H1 (cell line): ENCODE data around the gene ZFR. TPM values are rescaled to one million over a fixed set of nuclear protein-coding genes. Genes with fewer than 3 reads are reported as not detected.

Experiments used
- CTCF ChIA-PET: fragments of 300-600 bp; sonication (Branson Sonifier 250); formaldehyde crosslinking; loops from one replicate; lab custom pipeline; 2021; ENCODE audit not compliant: partially characterized antibody; lab: Charles Lee
- POLR2A ChIA-PET: fragments of 300-600 bp; sonication (Branson Sonifier 250); formaldehyde crosslinking; loops from one replicate; lab custom pipeline; 2021; ENCODE audit warnings: inconsistent platforms; ENCODE audit not compliant: partially characterized antibody; lab: Charles Lee
- DNase-seq, 2 experiments: peaks; one replicate each; pipeline versions ENCODE4 v3.0.0 to v3.0.0-alpha.2; 2010 to 2022; ENCODE audit warnings: low spot score in 2 of 2, low read depth in 1 of 2, mixed read lengths in 1 of 2
- FAIRE-seq: peaks from 2 replicates; lab custom pipeline; 2011; peaks lifted over from hg19 to GRCh38; lab: Jason Lieb, UNC
- H2AFZ ChIP-seq: 2 replicates; pipeline ENCODE4 v1.8.1; 2012; ENCODE audit warnings: low read length, inconsistent platforms
- H2AK5ac ChIP-seq: 2 replicates; pipeline ENCODE4 v1.6.1; 2013; ENCODE audit warnings: low read depth, low read length
- H2BK120ac ChIP-seq: replicated peaks from 2 replicates; pipeline ENCODE3; 2013; ENCODE audit warnings: low read depth, low read length, inconsistent platforms
- H2BK12ac ChIP-seq: 2 replicates; pipeline ENCODE4 v1.6.1; 2013; ENCODE audit warnings: low read depth, low read length
- H2BK15ac ChIP-seq: 2 replicates; pipeline ENCODE4 v1.6.1; 2013; ENCODE audit warnings: low read length
- H2BK20ac ChIP-seq: 2 replicates; pipeline ENCODE4 v1.6.1; 2013; ENCODE audit warnings: low read length
- H2BK5ac ChIP-seq: 2 replicates; pipeline ENCODE4 v1.6.1; 2013; ENCODE audit warnings: low read depth, low read length
- H3K14ac ChIP-seq: 2 replicates; pipeline ENCODE4 v1.6.1; 2013; ENCODE audit warnings: inconsistent platforms; ENCODE audit not compliant: insufficient read length
- H3K18ac ChIP-seq: 2 replicates; pipeline ENCODE4 v1.6.1; 2013; ENCODE audit warnings: low read length; ENCODE audit errors: extremely low read depth
- H3K23ac ChIP-seq: 2 replicates; pipeline ENCODE4 v1.6.1; 2013; ENCODE audit warnings: inconsistent platforms; ENCODE audit not compliant: insufficient read length
- H3K23me2 ChIP-seq: 2 replicates; pipeline ENCODE4 v1.6.1; 2013; ENCODE audit warnings: low read depth, low read length
- H3K27ac ChIP-seq: 2 replicates; pipeline ENCODE4 v1.6.1; 2011; ENCODE audit warnings: low read depth, low read length, inconsistent platforms
- H3K27me3 ChIP-seq, 4 experiments: replicated peaks in 1 of 4; 1 replicate in 1 of 4; 2 replicates in 3 of 4; pipeline versions ENCODE4 v1.6.1 to v1.8.1; 2011 to 2013; ENCODE audit warnings: low read length in 3 of 4, mild to moderate bottlenecking in 3 of 4, inconsistent platforms in 2 of 4, mixed read lengths in 2 of 4, moderate library complexity in 1 of 4; ENCODE audit not compliant: control insufficient read depth in 3 of 4, insufficient read depth in 3 of 4; ENCODE audit errors: extremely low read depth in 1 of 4
- H3K36me3 ChIP-seq, 4 experiments: 2 replicates each; pipeline versions ENCODE4 v1.6.1 to v1.8.1; 2011 to 2013; ENCODE audit warnings: mild to moderate bottlenecking in 4 of 4, low read length in 3 of 4, moderate library complexity in 2 of 4, control low read depth in 1 of 4, inconsistent platforms in 1 of 4; ENCODE audit not compliant: insufficient read depth in 4 of 4, control insufficient read depth in 2 of 4
- H3K4ac ChIP-seq: replicated peaks from 2 replicates; pipeline ENCODE3; 2013; ENCODE audit warnings: low read length, low read depth, mixed read lengths, inconsistent platforms; ENCODE audit not compliant: insufficient read length
- H3K4me1 ChIP-seq, 4 experiments: replicated peaks in 1 of 4; 1 replicate in 1 of 4; 2 replicates in 3 of 4; pipeline versions ENCODE4 v1.6.1 to v1.8.1; 2011 to 2013; ENCODE audit warnings: low read length in 3 of 4, inconsistent platforms in 2 of 4, mixed read lengths in 1 of 4; ENCODE audit not compliant: insufficient read depth in 4 of 4, control insufficient read depth in 3 of 4
- H3K4me2 ChIP-seq, 2 experiments: 2 replicates each; pipeline versions ENCODE4 v1.6.1 to v1.8.1; 2011 to 2013; ENCODE audit warnings: low read depth in 2 of 2, low read length in 2 of 2, control low read depth in 1 of 2, inconsistent platforms in 1 of 2, mild to moderate bottlenecking in 1 of 2; ENCODE audit not compliant: insufficient read depth in 1 of 2
- H3K4me3 ChIP-seq, 4 experiments: fragments of 200-600, 300-600 bp in 1 of 4; sonication (generic), shearing (Covaris generic), sonication (Bioruptor Twin) in 1 of 4; 2 replicates each; pipeline versions ENCODE4 v1.5.1 to v1.8.1; 2011 to 2016; ENCODE audit warnings: low read length in 4 of 4, low read depth in 3 of 4, control low read depth in 2 of 4, inconsistent platforms in 2 of 4, mild to moderate bottlenecking in 2 of 4, mixed read lengths in 1 of 4, moderate library complexity in 1 of 4; ENCODE audit not compliant: insufficient read depth in 2 of 4; ENCODE audit errors: extremely low read depth in 1 of 4
- H3K56ac ChIP-seq: replicated peaks from 2 replicates; pipeline ENCODE3; 2013; ENCODE audit warnings: low read depth, mild to moderate bottlenecking, mixed read lengths, low read length, inconsistent platforms; ENCODE audit not compliant: insufficient read length
- H3K79me1 ChIP-seq: 2 replicates; pipeline ENCODE4 v1.6.1; 2013; ENCODE audit warnings: low read depth, low read length, control low read depth
- H3K79me2 ChIP-seq, 2 experiments: 2 replicates each; pipeline versions ENCODE4 v1.6.1 to v1.8.1; 2012 to 2013; ENCODE audit warnings: low read length in 2 of 2, mild to moderate bottlenecking in 2 of 2, inconsistent platforms in 1 of 2; ENCODE audit not compliant: insufficient read depth in 2 of 2, control insufficient read depth in 1 of 2
- H3K9ac ChIP-seq, 4 experiments: replicated peaks in 1 of 4; 1 replicate in 1 of 4; 2 replicates in 3 of 4; pipeline versions ENCODE4 v1.6.1 to v1.8.1; 2011 to 2013; ENCODE audit warnings: low read depth in 3 of 4, low read length in 3 of 4, control low read depth in 2 of 4, mild to moderate bottlenecking in 2 of 4, moderate library complexity in 2 of 4, inconsistent platforms in 1 of 4; ENCODE audit errors: extremely low read depth in 1 of 4
- H3K9me3 ChIP-seq, 2 experiments: 2 replicates each; pipeline versions ENCODE4 v1.6.1 to v1.8.1; 2012 to 2013; ENCODE audit warnings: mild to moderate bottlenecking in 2 of 2, moderate library complexity in 2 of 2, control low read depth in 1 of 2, inconsistent platforms in 1 of 2, low read depth in 1 of 2, low read length in 1 of 2, mixed read lengths in 1 of 2; ENCODE audit not compliant: insufficient read depth in 2 of 2
- H4K20me1 ChIP-seq, 2 experiments: replicated peaks in 1 of 2; 2 replicates each; pipeline versions ENCODE3 to v1.8.1; 2011 to 2013; ENCODE audit warnings: inconsistent platforms in 2 of 2, low read length in 2 of 2, mild to moderate bottlenecking in 1 of 2; ENCODE audit not compliant: insufficient read depth in 2 of 2, control insufficient read depth in 1 of 2
- H4K5ac ChIP-seq: 2 replicates; pipeline ENCODE4 v1.6.1; 2013; ENCODE audit warnings: low read length, low read depth, mixed read lengths, inconsistent platforms; ENCODE audit not compliant: insufficient read length
- H4K8ac ChIP-seq: 2 replicates; pipeline ENCODE4 v1.8.0; 2013; ENCODE audit warnings: mild to moderate bottlenecking, moderate library complexity, low read length, inconsistent platforms; ENCODE audit not compliant: insufficient read depth; ENCODE audit errors: extremely low read depth
- H4K91ac ChIP-seq: replicated peaks from 2 replicates; pipeline ENCODE3; 2013; ENCODE audit warnings: low read length, mixed read lengths, inconsistent platforms; ENCODE audit not compliant: insufficient read length
- CBX8 ChIP-seq: fragments of 300-800, 300-1000 bp; sonication (generic); IDR thresholded peaks from 2 replicates; pipeline ENCODE4 v1.7.1; 2016; ENCODE audit warnings: low read depth, low read length, borderline replicate concordance
- E2F6 ChIP-seq: IDR thresholded peaks from 2 replicates; pipeline ENCODE4 v1.6.1; 2012; ENCODE audit warnings: inconsistent platforms
- EZH2 ChIP-seq: fragments of 200-600 bp; sonication (generic); IDR thresholded peaks from 2 replicates; pipeline ENCODE4 v1.7.1; 2012; ENCODE audit warnings: low read depth, mild to moderate bottlenecking, moderate library complexity, low read length, inconsistent platforms; ENCODE audit not compliant: severe bottlenecking
- HDAC2 ChIP-seq, 2 experiments: fragments of 300-600 bp in 1 of 2; sonication (generic) in 1 of 2; IDR thresholded peaks; 2 replicates each; pipeline ENCODE4 v1.6.1; 2011 to 2012; ENCODE audit warnings: low read depth in 2 of 2, low read length in 2 of 2, mild to moderate bottlenecking in 2 of 2, moderate library complexity in 2 of 2, borderline replicate concordance in 1 of 2, inconsistent platforms in 1 of 2
- JUND ChIP-seq: IDR thresholded peaks from 2 replicates; pipeline ENCODE4 v1.6.1; 2011; ENCODE audit warnings: mild to moderate bottlenecking, improper control_type of control experiment, low read length
- MAFK ChIP-seq: IDR thresholded peaks from 2 replicates; pipeline ENCODE4 v1.6.1; 2012; ENCODE audit warnings: low read depth, mild to moderate bottlenecking, improper control_type of control experiment, low read length
- NANOG ChIP-seq: IDR thresholded peaks from 2 replicates; pipeline ENCODE4 v1.6.1; 2011; ENCODE audit warnings: low read length, low read depth, mild to moderate bottlenecking, inconsistent platforms; ENCODE audit not compliant: insufficient read depth, poor library complexity, severe bottlenecking
- POU5F1 ChIP-seq: IDR thresholded peaks from 2 replicates; pipeline ENCODE4 v1.6.1; 2011; ENCODE audit warnings: low read depth, mild to moderate bottlenecking, low read length, moderate library complexity
- SAP30 ChIP-seq: fragments of 300-600 bp; sonication (generic); IDR thresholded peaks from 2 replicates; pipeline ENCODE4 v1.7.1; 2012; ENCODE audit warnings: low read length, moderate library complexity, mild to moderate bottlenecking, inconsistent platforms; ENCODE audit not compliant: insufficient read depth, insufficient replicate concordance
- SP2 ChIP-seq: IDR thresholded peaks from 2 replicates; pipeline ENCODE4 v1.6.1; 2012; ENCODE audit warnings: mild to moderate bottlenecking, low read length, inconsistent platforms
- TCF12 ChIP-seq: IDR thresholded peaks from 2 replicates; pipeline ENCODE4 v1.6.1; 2011; ENCODE audit warnings: low read depth, mild to moderate bottlenecking, low read length
- polyA plus RNA-seq, 7 experiments: library from polyadenylated mRNA; depleted of rRNA in 3 of 7; stranded (reverse) in 5 of 7; unstranded in 2 of 7; fragments of >200 nt in 5 of 7; fragments of 200-250 nt in 2 of 7; gene quantifications; 1 replicate in 5 of 7; 2 replicates in 1 of 7; 4 replicates in 1 of 7; pipeline versions ENCODE4 v1.2.1 to v1.2.3, GENCODE V29; 2011 to 2013; ENCODE audit warnings: missing spikeins in 2 of 7, mixed read lengths in 2 of 7
- total RNA-seq: library from RNA; stranded (reverse); fragmentation: NEBNext Ultra II Directional; extraction: Animal tissue kit (Norgen Biotek cat#: 25700); gene quantifications from 2 replicates; pipeline ENCODE4 v1.2.1, GENCODE V29; 2021
- TF ChIP-seq, protein P1 (sequence below): IDR thresholded peaks from 2 replicates; pipeline ENCODE4 v1.6.1; 2012; ENCODE audit warnings: low read length, inconsistent platforms

ZFR gene
- total and polyA plus RNA-seq, 2 of the 8 experiments (the other 6 are each of a cell fraction or from before 2014, with no cell fraction given): 68.8 to 92.7 TPM

- Histone ChIP-seq H3K18ac (no peak overlapping the region), H3K4me1 (no peaks in the 10 kb centered on the region), H3K27me3 (no peaks in the 10 kb centered on the region), H3K56ac (no peak overlapping the region), H4K8ac (no peak overlapping the region), H3K23me2 (no peaks in the 10 kb centered on the region), H3K9me3 (no peaks in the 10 kb centered on the region), H4K5ac (no peak overlapping the region), H3K4me3 (no peak overlapping the region), H3K79me1 (no peaks in the 10 kb centered on the region; the same call in 1 of the 2 replicates), H3K27ac (no peak overlapping the region), H2BK15ac (no peak overlapping the region), H2BK12ac (no peak overlapping the region), H3K9ac (no peak overlapping the region), H3K14ac (no peak overlapping the region), H2BK120ac (no peak overlapping the region), H3K23ac (no peak overlapping the region), H3K4ac (no peak overlapping the region), H4K91ac (no peak overlapping the region), H2BK20ac (no peak overlapping the region), H2BK5ac (no peak overlapping the region), H2AFZ (no peak overlapping the region), H4K20me1 (no peaks in the 10 kb centered on the region), H3K4me2 (no peak overlapping the region), H3K36me3 (peaks cover 0 to 61% (median 10%) of the 10 kb centered on the region in 4 experiments; a peak in 5 of 8 replicates), H2AK5ac (no peak overlapping the region), H3K79me2 (no peaks in the 10 kb centered on the region)
- POLR2A ChIA-PET: interaction anchor here (0.6 to 0.9 kb wide), 3 partner anchors 19 to 229 kb away, joined by 3 to 4 read pairs (median 3); no protein-coding TSS in a partner anchor
- FAIRE-seq (no peak), DNase-seq (no peak)
- CTCF ChIA-PET: interaction anchor here (0.6 to 2.3 kb wide), 6 partner anchors 8 to 287 kb away, joined by 3 to 6 read pairs (median 3); no protein-coding TSS in a partner anchor
- TF ChIP-seq JUND (no peak), EZH2 (no peak), TCF12 (no peak), MAFK (no peak), E2F6 (no peak), HDAC2 (IDR thresholded peaks at IDR 0.05; ENCODE audit: borderline replicate concordance in 1 of 2, low read depth in 2 of 2, low read length in 2 of 2) (no peak), NANOG (no peak), SP2 (no peak), CBX8 (no peak), POU5F1 (no peak), SAP30 (no peak)
- TF ChIP-seq, protein P1, sequence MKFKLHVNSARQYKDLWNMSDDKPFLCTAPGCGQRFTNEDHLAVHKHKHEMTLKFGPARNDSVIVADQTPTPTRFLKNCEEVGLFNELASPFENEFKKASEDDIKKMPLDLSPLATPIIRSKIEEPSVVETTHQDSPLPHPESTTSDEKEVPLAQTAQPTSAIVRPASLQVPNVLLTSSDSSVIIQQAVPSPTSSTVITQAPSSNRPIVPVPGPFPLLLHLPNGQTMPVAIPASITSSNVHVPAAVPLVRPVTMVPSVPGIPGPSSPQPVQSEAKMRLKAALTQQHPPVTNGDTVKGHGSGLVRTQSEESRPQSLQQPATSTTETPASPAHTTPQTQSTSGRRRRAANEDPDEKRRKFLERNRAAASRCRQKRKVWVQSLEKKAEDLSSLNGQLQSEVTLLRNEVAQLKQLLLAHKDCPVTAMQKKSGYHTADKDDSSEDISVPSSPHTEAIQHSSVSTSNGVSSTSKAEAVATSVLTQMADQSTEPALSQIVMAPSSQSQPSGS: no peak
Measured at GRCh38 chr5:32379421-32379820, 65.1 kb downstream of the ZFR start.
